B cell (primary cell): Measurements from ENCODE around the gene DNAJB9. TPM values are rescaled to one million over a fixed set of nuclear protein-coding genes. Genes with fewer than 3 reads are reported as not detected.

Experiments used
- ATAC-seq: fragments of 200-7000 bp; cut with Tn5 transposase; one replicate; pipeline ENCODE4 v1.10.0; 2021; ENCODE audit warnings: low read depth, mild to moderate bottlenecking, moderate number of reproducible peaks, moderate library complexity
- CTCF ChIA-PET: fragments of 350-600 bp; sonication (Branson Sonifier 250); formaldehyde crosslinking; loops from one replicate; lab custom pipeline; 2021; ENCODE audit warnings: antibody characterized with exemption, inconsistent platforms; lab: Charles Lee
- POLR2A ChIA-PET: fragments of 350-600 bp; sonication (Branson Sonifier 250); formaldehyde crosslinking; loops from one replicate; lab custom pipeline; 2021; ENCODE audit warnings: antibody characterized with exemption; lab: Charles Lee
- DNase-seq: peaks from one replicate; pipeline ENCODE4 v3.0.0; 2013
- H2AFZ ChIP-seq: 2 replicates; pipeline ENCODE4 v1.6.1; 2012; ENCODE audit warnings: mild to moderate bottlenecking, low read depth, low read length; ENCODE audit not compliant: insufficient read depth, poor library complexity, severe bottlenecking
- H3K27ac ChIP-seq, 2 donors: 1 replicate in 1 of 2; 2 replicates in 1 of 2; pipeline ENCODE4 v1.5.1; 2012 to 2013; ENCODE audit warnings: low read length in 2 of 2, mild to moderate bottlenecking in 2 of 2, moderate library complexity in 1 of 2
- H3K27me3 ChIP-seq, 4 experiments: fragments of 200-600 bp in 1 of 4; sonication (generic) in 1 of 4; replicated peaks in 1 of 4; 1 replicate in 2 of 4; 2 replicates in 2 of 4; pipeline versions ENCODE4 v1.6.1 to v1.7.0; 2013 to 2016; ENCODE audit warnings: low read length in 3 of 4, mild to moderate bottlenecking in 2 of 4, mixed read lengths in 1 of 4, moderate library complexity in 1 of 4; ENCODE audit not compliant: insufficient read depth in 4 of 4, control insufficient read depth in 3 of 4; ENCODE audit errors: control extremely low read depth in 1 of 4
- H3K36me3 ChIP-seq, 2 experiments: replicated peaks in 1 of 2; 1 replicate in 1 of 2; 2 replicates in 1 of 2; pipeline versions ENCODE4 v1.6.1 to v1.7.1; 2013; ENCODE audit warnings: low read length in 1 of 2; ENCODE audit not compliant: insufficient read depth in 2 of 2, control insufficient read depth in 1 of 2; ENCODE audit errors: control extremely low read depth in 1 of 2, extremely low read depth in 1 of 2
- H3K4me1 ChIP-seq, 2 donors: fragments of 200-600 bp in 1 of 2; sonication (generic) in 1 of 2; 1 replicate in 1 of 2; 2 replicates in 1 of 2; pipeline versions ENCODE4 v1.5.1 to v1.6.1; 2013 to 2017; ENCODE audit warnings: low read length in 2 of 2; ENCODE audit not compliant: control insufficient read depth in 2 of 2, insufficient read depth in 2 of 2
- H3K4me2 ChIP-seq: replicated peaks from 2 replicates; pipeline ENCODE3; 2012; ENCODE audit warnings: mild to moderate bottlenecking, low read depth, low read length; ENCODE audit not compliant: poor library complexity, severe bottlenecking
- H3K4me3 ChIP-seq, 5 experiments: fragments of 200-600 bp in 1 of 5; sonication (generic) in 1 of 5; 1 replicate in 3 of 5; 2 replicates in 2 of 5; pipeline versions ENCODE4 v1.5.1 to v1.7.0; 2011 to 2016; ENCODE audit warnings: low read length in 4 of 5, mild to moderate bottlenecking in 4 of 5, low read depth in 2 of 5, control low read depth in 1 of 5, moderate library complexity in 1 of 5; ENCODE audit not compliant: insufficient read depth in 1 of 5; ENCODE audit errors: control extremely low read depth in 1 of 5, extremely low read depth in 1 of 5
- H3K79me2 ChIP-seq: fragments of 200-600 bp; sonication (generic); one replicate; pipeline ENCODE4 v1.6.0; 2016; ENCODE audit warnings: low read length; ENCODE audit not compliant: control insufficient read depth, insufficient read depth
- H3K9ac ChIP-seq: fragments of 200-600 bp; sonication (generic); 2 replicates; pipeline ENCODE4 v1.6.1; 2017; ENCODE audit warnings: mild to moderate bottlenecking, low read length, moderate library complexity
- H3K9me3 ChIP-seq, 3 donors: one replicate each; pipeline versions ENCODE4 v1.6.1 to v1.7.1; 2013; ENCODE audit warnings: low read length in 2 of 3; ENCODE audit not compliant: control insufficient read depth in 2 of 3, insufficient read depth in 1 of 3; ENCODE audit errors: control extremely low read depth in 1 of 3
- H4K20me1 ChIP-seq: 2 replicates; pipeline ENCODE4 v1.6.0; 2012; ENCODE audit warnings: mild to moderate bottlenecking, low read length; ENCODE audit not compliant: insufficient read depth, control insufficient read depth, poor library complexity, severe bottlenecking
- H3K27ac Mint-ChIP-seq: one replicate; pipeline ENCODE4 v1.8.0; 2021; ENCODE audit warnings: mixed read lengths
- H3K27me3 Mint-ChIP-seq: one replicate; pipeline ENCODE4 v1.8.0; 2021; ENCODE audit warnings: mixed read lengths
- H3K4me1 Mint-ChIP-seq: one replicate; pipeline ENCODE4 v1.8.0; 2021; ENCODE audit warnings: mixed read lengths
- H3K4me3 Mint-ChIP-seq: one replicate; pipeline ENCODE4 v1.8.0; 2021; ENCODE audit warnings: mixed read lengths
- H3K9me3 Mint-ChIP-seq: one replicate; pipeline ENCODE4 v1.8.0; 2022; ENCODE audit warnings: mixed read lengths; ENCODE audit not compliant: insufficient read depth
- CTCF ChIP-seq: fragments of 200-600 bp; IDR thresholded peaks from one replicate; pipeline ENCODE4 v1.8.0; 2022; ENCODE audit warnings: antibody characterized with exemption, mild to moderate bottlenecking
- EZH2 ChIP-seq: IDR thresholded peaks from 2 replicates; pipeline ENCODE4 v1.6.1; 2012; ENCODE audit warnings: borderline replicate concordance, low read depth, mild to moderate bottlenecking, moderate library complexity, low read length; ENCODE audit not compliant: insufficient read depth, poor library complexity, severe bottlenecking
- WGBS: methylation state at CpG from one replicate; pipeline ENCODE4 v1.1.5; 2013; ENCODE audit warnings: missing lambda C conversion rate; ENCODE audit not compliant: insufficient coverage; 5-methylcytosine and 5-hydroxymethylcytosine counted together
- intact Hi-C: fragments of 100-400 bp; cut with micrococcal nuclease; formaldehyde crosslinking; loops from one replicate; pipeline ENCODE4 v1.10.0; 2022
- polyA plus RNA-seq: library from polyadenylated mRNA; depleted of rRNA; stranded (reverse); fragments of >200 nt; gene quantifications from 2 replicates; pipeline ENCODE4 v1.2.3, GENCODE V29; 2012
- total RNA-seq, 2 donors: library from RNA; stranded (reverse); fragments of 120-200 nt in 1 of 2; gene quantifications; 1 replicate in 1 of 2; 2 replicates in 1 of 2; pipeline versions ENCODE4 v1.2.3 to v1.2.4, GENCODE V29; 2013 to 2022

Gene DNAJB9
- total and polyA plus RNA-seq, 2 donors (not counting 1 experiment from before 2014, with no cell fraction given): 19.5 to 23.1 TPM

- H3K4me1 Mint-ChIP-seq: peaks cover 2% of the 10 kb centered on the region
- H3K4me3 ChIP-seq: no peak overlapping the region
- H3K4me3 Mint-ChIP-seq: no peak overlapping the region
- no peaks in the 10 kb centered on the region for H3K9me3 Mint-ChIP-seq
- ATAC-seq: no peak
- no peak overlapping the region for H3K27ac Mint-ChIP-seq
- CTCF ChIA-PET: no interaction called here
- no peaks in the 10 kb centered on the region for H3K9me3 ChIP-seq
- H2AFZ ChIP-seq: no peak overlapping the region
- WGBS: 96% methylated on average over 3 of the region's 6 CpGs
- H3K79me2 ChIP-seq: no peaks in the 10 kb centered on the region
- no peaks in the 10 kb centered on the region for H3K36me3 ChIP-seq
- no peak overlapping the region for H3K9ac ChIP-seq
- no peak for DNase-seq
- TF ChIP-seq CTCF: no peak
- TF ChIP-seq EZH2: no peak
- H3K27me3 Mint-ChIP-seq: peaks cover 29% of the 10 kb centered on the region
- H3K4me2 ChIP-seq: no peak overlapping the region
- H3K4me1 ChIP-seq: no peaks in the 10 kb centered on the region
- H3K27me3 ChIP-seq: peaks cover 0 to 5% (median 1%) of the 10 kb centered on the region in 4 experiments
- no peak overlapping the region for H3K27ac ChIP-seq
- intact Hi-C loops: no loop called here
- H4K20me1 ChIP-seq: no peaks in the 10 kb centered on the region
- POLR2A ChIA-PET: no interaction called here
Measured at GRCh38 chr7:108598914-108599580, 29.4 kb downstream of the DNAJB9 start.

GRCh38 chr7:108600399-108600798 is 30.7 kb downstream of the DNAJB9 start:
- ChIA-PET POLR2A (no interaction called here), CTCF (no interaction called here)
- no peaks in the 10 kb centered on the region for H3K79me2 ChIP-seq
- ATAC-seq (no peak), DNase-seq (no peak)
- H3K36me3 ChIP-seq: no peaks in the 10 kb centered on the region
- H4K20me1 ChIP-seq: no peaks in the 10 kb centered on the region
- Mint-ChIP-seq H3K4me3 (no peak overlapping the region), H3K27ac (no peak overlapping the region), H3K4me1 (peaks cover 2% of the 10 kb centered on the region), H3K9me3 (no peaks in the 10 kb centered on the region), H3K27me3 (peaks cover 29% of the 10 kb centered on the region)
- H2AFZ ChIP-seq: no peak overlapping the region
- no CpG with 5 or more reads among the region's 1 CpG for WGBS
- intact Hi-C loops: no loop called here
- peaks cover 0 to 5% (median 1%) of the 10 kb centered on the region in 4 experiments for H3K27me3 ChIP-seq
- no peak overlapping the region for H3K4me2 ChIP-seq
- TF ChIP-seq CTCF: no peak
- no peak for TF ChIP-seq EZH2
- no peak overlapping the region for H3K27ac ChIP-seq
- no peak overlapping the region for H3K4me3 ChIP-seq
- no peaks in the 10 kb centered on the region for H3K4me1 ChIP-seq
- no peak overlapping the region for H3K9ac ChIP-seq
- H3K9me3 ChIP-seq: no peaks in the 10 kb centered on the region
